Calu3 (cell line): ENCODE results near the gene MSRB2. TPM values are rescaled to one million over a fixed set of nuclear protein-coding genes. Genes with fewer than 3 reads are reported as not detected.

ENCODE experiments used
- BruUV-seq: library from RNA; stranded (reverse); fragments of 400-500 nt; replicated peaks from 2 replicates; lab custom pipeline; 2021; lab: Mats Ljungman, UMichigan
- CTCF ChIA-PET: fragments of 300-600 bp; sonication (Branson Sonifier 250); formaldehyde crosslinking; loops from one replicate; lab custom pipeline; 2022; ENCODE audit warnings: antibody characterized with exemption; lab: Charles Lee
- DNase-seq: peaks from one replicate; pipeline ENCODE4 v3.0.0; 2022
- H3K27ac Mint-ChIP-seq: one replicate; pipeline ENCODE4 v1.8.0; 2022; ENCODE audit warnings: mixed read lengths; ENCODE audit not compliant: unreplicated experiment
- H3K27me3 Mint-ChIP-seq: one replicate; pipeline ENCODE4 v1.8.0; 2022; ENCODE audit warnings: mixed read lengths; ENCODE audit not compliant: unreplicated experiment
- H3K36me3 Mint-ChIP-seq: one replicate; pipeline ENCODE4 v1.8.0; 2022; ENCODE audit warnings: mild to moderate bottlenecking, moderate library complexity, mixed read lengths; ENCODE audit not compliant: insufficient read depth, unreplicated experiment
- H3K4me1 Mint-ChIP-seq: one replicate; pipeline ENCODE4 v1.8.0; 2022; ENCODE audit warnings: mild to moderate bottlenecking, low read depth, mixed read lengths; ENCODE audit not compliant: unreplicated experiment
- H3K4me3 Mint-ChIP-seq: one replicate; pipeline ENCODE4 v1.8.0; 2022; ENCODE audit warnings: mild to moderate bottlenecking, low read depth, moderate library complexity, mixed read lengths; ENCODE audit not compliant: unreplicated experiment
- H3K9me3 Mint-ChIP-seq: one replicate; pipeline ENCODE4 v1.8.0; 2022; ENCODE audit warnings: low read depth, mixed read lengths; ENCODE audit not compliant: unreplicated experiment
- intact Hi-C: fragments of 100-400 bp; cut with micrococcal nuclease; formaldehyde crosslinking; loops from one replicate; pipeline ENCODE4 v1.10.0; 2022; ENCODE audit not compliant: unreplicated experiment
- total RNA-seq: library from RNA; stranded (reverse); gene quantifications from 2 replicates; pipeline ENCODE4 v1.2.3, GENCODE V29; 2022
- TF ChIP-seq, protein P1 (sequence below): fragments of 200-600 bp; IDR thresholded peaks from one replicate; pipeline ENCODE4 v1.8.0; 2022; ENCODE audit warnings: antibody characterized with exemption; ENCODE audit not compliant: unreplicated experiment

The MSRB2 gene
- total RNA-seq, 1 experiment from 2014 or later: 12.6 TPM

- intact Hi-C loops: no loop called here
- Mint-ChIP-seq H3K9me3 (no peaks in the 10 kb centered on the region), H3K36me3 (no peaks in the 10 kb centered on the region), H3K27ac (no peak overlapping the region), H3K27me3 (peaks cover 35% of the 10 kb centered on the region), H3K4me1 (no peaks in the 10 kb centered on the region), H3K4me3 (no peak overlapping the region)
- DNase-seq: no peak
- TF ChIP-seq, protein P1, sequence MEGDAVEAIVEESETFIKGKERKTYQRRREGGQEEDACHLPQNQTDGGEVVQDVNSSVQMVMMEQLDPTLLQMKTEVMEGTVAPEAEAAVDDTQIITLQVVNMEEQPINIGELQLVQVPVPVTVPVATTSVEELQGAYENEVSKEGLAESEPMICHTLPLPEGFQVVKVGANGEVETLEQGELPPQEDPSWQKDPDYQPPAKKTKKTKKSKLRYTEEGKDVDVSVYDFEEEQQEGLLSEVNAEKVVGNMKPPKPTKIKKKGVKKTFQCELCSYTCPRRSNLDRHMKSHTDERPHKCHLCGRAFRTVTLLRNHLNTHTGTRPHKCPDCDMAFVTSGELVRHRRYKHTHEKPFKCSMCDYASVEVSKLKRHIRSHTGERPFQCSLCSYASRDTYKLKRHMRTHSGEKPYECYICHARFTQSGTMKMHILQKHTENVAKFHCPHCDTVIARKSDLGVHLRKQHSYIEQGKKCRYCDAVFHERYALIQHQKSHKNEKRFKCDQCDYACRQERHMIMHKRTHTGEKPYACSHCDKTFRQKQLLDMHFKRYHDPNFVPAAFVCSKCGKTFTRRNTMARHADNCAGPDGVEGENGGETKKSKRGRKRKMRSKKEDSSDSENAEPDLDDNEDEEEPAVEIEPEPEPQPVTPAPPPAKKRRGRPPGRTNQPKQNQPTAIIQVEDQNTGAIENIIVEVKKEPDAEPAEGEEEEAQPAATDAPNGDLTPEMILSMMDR: no peak
- CTCF ChIA-PET: no interaction called here
- no TSS peak for BruUV-seq
Observed at GRCh38 chr10:23141995-23142394, 46.6 kb downstream of the MSRB2 start.

GRCh38 chr10:23146258-23146657, 50.9 kb downstream of the MSRB2 start:
- no peaks in the 10 kb centered on the region for H3K4me1 Mint-ChIP-seq
- CTCF ChIA-PET: interaction anchor here (0.6 kb wide), 1 partner anchor 329 kb away, joined by 3 read pairs; no protein-coding TSS in a partner anchor
- H3K9me3 Mint-ChIP-seq: no peaks in the 10 kb centered on the region

GRCh38 chr10:23147035-23147434, 51.7 kb downstream of the MSRB2 start:
- CTCF ChIA-PET: interaction anchor here (0.6 kb wide), 1 partner anchor 328 kb away, joined by 3 read pairs; no protein-coding TSS in a partner anchor
- Mint-ChIP-seq H3K27ac (no peak overlapping the region), H3K4me3 (no peak overlapping the region), H3K27me3 (peaks cover 13% of the 10 kb centered on the region), H3K9me3 (no peaks in the 10 kb centered on the region), H3K36me3 (no peaks in the 10 kb centered on the region), H3K4me1 (no peaks in the 10 kb centered on the region)
- DNase-seq: no peak
- no TSS peak for BruUV-seq
- intact Hi-C loops: no loop called here
- TF ChIP-seq, protein P1: no peak

More at GRCh38 chr10:23146258-23146657, 50.9 kb downstream of the MSRB2 start:
- Mint-ChIP-seq H3K27me3 (peaks cover 13% of the 10 kb centered on the region), H3K36me3 (no peaks in the 10 kb centered on the region), H3K27ac (no peak overlapping the region), H3K4me3 (no peak overlapping the region)
- no peak for DNase-seq
- TF ChIP-seq, protein P1: no peak
- intact Hi-C loops: no loop called here
- BruUV-seq: no TSS peak

DNA sequence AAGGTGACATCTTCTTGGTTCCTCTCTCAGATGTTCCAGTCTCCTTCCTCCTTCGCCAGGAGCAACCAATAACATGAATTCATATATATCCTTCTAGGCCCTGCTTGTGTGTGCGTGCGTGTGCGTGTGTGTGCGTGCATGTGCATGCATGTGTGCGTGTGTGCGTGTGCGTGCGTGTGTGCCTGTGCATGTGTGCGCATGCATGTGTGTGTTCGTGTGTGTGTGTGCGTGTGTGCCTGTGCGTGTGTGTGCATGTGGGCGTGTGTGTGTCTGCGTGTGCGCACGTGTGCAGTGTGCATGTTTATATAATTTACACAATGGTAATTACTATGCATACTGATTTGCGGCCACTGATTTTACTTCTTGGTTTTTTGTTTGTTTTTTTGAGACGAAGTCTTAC, 52.8 kb downstream of the MSRB2 start:
- H3K4me1 Mint-ChIP-seq: no peaks in the 10 kb centered on the region
- TF ChIP-seq, protein P1: no peak
- H3K4me3 Mint-ChIP-seq: no peak overlapping the region
- intact Hi-C loops: no loop called here
- peaks cover 13% of the 10 kb centered on the region for H3K27me3 Mint-ChIP-seq
- H3K36me3 Mint-ChIP-seq: no peaks in the 10 kb centered on the region
- CTCF ChIA-PET: no interaction called here
- DNase-seq: no peak
- no peak overlapping the region for H3K27ac Mint-ChIP-seq
- no peaks in the 10 kb centered on the region for H3K9me3 Mint-ChIP-seq
- BruUV-seq: no TSS peak
